SK-N-SH (cell line): ENCODE results near the gene NTHL1. TPM values are rescaled to one million over a fixed set of nuclear protein-coding genes. Genes with fewer than 3 reads are reported as not detected.

Source experiments
- CTCF ChIA-PET: fragments of 300-600, 350-600 bp; formaldehyde crosslinking; extraction: SDS; loops from one replicate; lab custom pipeline; 2021; lab: Yijun Ruan, JAX
- POLR2A ChIA-PET: fragments of 350-600 bp; sonication (Branson Sonifier 250); formaldehyde crosslinking; extraction: SDS; loops from one replicate; lab custom pipeline; 2020; ENCODE audit warnings: antibody characterized with exemption, inconsistent platforms; lab: Yijun Ruan, JAX
- DNase-seq: peaks from one replicate; pipeline ENCODE4 v3.0.0; 2012
- H2AFZ ChIP-seq: fragments of 200-600 bp; sonication (generic); 2 replicates; pipeline ENCODE4 v1.8.1; 2016; ENCODE audit warnings: antibody characterized with exemption, mild to moderate bottlenecking, low read depth
- H3F3A ChIP-seq: fragments of 200-600 bp; sonication (generic); replicated peaks from 2 replicates; pipeline ENCODE3; 2016; ENCODE audit warnings: antibody characterized with exemption, mild to moderate bottlenecking; ENCODE audit not compliant: insufficient read depth
- H3K27ac ChIP-seq, 2 experiments: fragments of 200-500 bp in 1 of 2; fragments of 200-600 bp in 1 of 2; sonication (Bioruptor generic) in 1 of 2; sonication (generic), shearing (Covaris generic) in 1 of 2; 2 replicates each; pipeline versions ENCODE4 v1.5.1 to v1.6.1; 2014 to 2016; ENCODE audit warnings: low read depth in 2 of 2, inconsistent platforms in 1 of 2, low read length in 1 of 2, mild to moderate bottlenecking in 1 of 2, mixed read lengths in 1 of 2
- H3K27me3 ChIP-seq: fragments of 200-600 bp; sonication (generic), shearing (Covaris generic); 2 replicates; pipeline ENCODE4 v1.6.1; 2016; ENCODE audit warnings: mixed run types; ENCODE audit not compliant: insufficient read depth
- H3K36me3 ChIP-seq, 2 experiments: fragments of 200-500 bp in 1 of 2; fragments of 200-600 bp in 1 of 2; sonication (Bioruptor generic) in 1 of 2; sonication (generic) in 1 of 2; replicated peaks in 1 of 2; 2 replicates each; pipeline versions ENCODE3 to v1.5.1; 2014 to 2016; ENCODE audit warnings: low read length in 1 of 2, mild to moderate bottlenecking in 1 of 2; ENCODE audit not compliant: insufficient read depth in 2 of 2, control insufficient read depth in 1 of 2
- H3K4me1 ChIP-seq, 2 experiments: fragments of 200-500 bp in 1 of 2; fragments of 200-600 bp in 1 of 2; sonication (Bioruptor generic) in 1 of 2; sonication (generic), shearing (Covaris generic) in 1 of 2; 2 replicates each; pipeline versions ENCODE4 v1.5.1 to v1.6.1; 2014 to 2016; ENCODE audit warnings: low read depth in 1 of 2, low read length in 1 of 2, mixed run types in 1 of 2; ENCODE audit not compliant: insufficient read depth in 2 of 2, control insufficient read depth in 1 of 2
- H3K4me2 ChIP-seq: fragments of 200-600 bp; sonication (generic), shearing (Covaris generic); 2 replicates; pipeline ENCODE4 v1.6.1; 2017; ENCODE audit warnings: mixed run types
- H3K4me3 ChIP-seq, 2 experiments: fragments of 200-500 bp in 1 of 2; fragments of 200-600 bp in 1 of 2; sonication (Bioruptor generic) in 1 of 2; sonication (generic), shearing (Covaris generic) in 1 of 2; 2 replicates each; pipeline versions ENCODE4 v1.5.1 to v1.8.1; 2014 to 2016; ENCODE audit warnings: low read depth in 2 of 2, inconsistent platforms in 1 of 2, low read length in 1 of 2, mild to moderate bottlenecking in 1 of 2, mixed read lengths in 1 of 2, moderate library complexity in 1 of 2
- H3K79me2 ChIP-seq: fragments of 200-600 bp; sonication (generic); 2 replicates; pipeline ENCODE4 v1.8.1; 2017; ENCODE audit warnings: mild to moderate bottlenecking; ENCODE audit not compliant: insufficient read depth
- H3K9ac ChIP-seq: fragments of 200-600 bp; sonication (generic); 2 replicates; pipeline ENCODE4 v1.6.1; 2017; ENCODE audit warnings: mixed run types
- H3K9me2 ChIP-seq: fragments of 200-600 bp; sonication (generic); 2 replicates; pipeline ENCODE4 v1.6.1; 2017; ENCODE audit warnings: mixed run types
- H3K9me3 ChIP-seq: fragments of 200-600 bp; sonication (generic); 2 replicates; pipeline ENCODE4 v1.6.1; 2017; ENCODE audit warnings: mixed run types, mild to moderate bottlenecking, moderate library complexity
- H4K20me1 ChIP-seq: fragments of 200-600 bp; sonication (generic); 2 replicates; pipeline ENCODE4 v1.6.1; 2017; ENCODE audit warnings: mild to moderate bottlenecking, mixed run types; ENCODE audit not compliant: insufficient read depth
- CTCF ChIP-seq: fragments of 200-600 bp; sonication (generic); IDR thresholded peaks from 2 replicates; pipeline ENCODE4 v1.6.1; 2017; ENCODE audit warnings: antibody characterized with exemption, mild to moderate bottlenecking, moderate library complexity
- ELF1 ChIP-seq: IDR thresholded peaks from 2 replicates; pipeline ENCODE4 v1.4.0; 2012
- EP300 ChIP-seq, 2 experiments: IDR thresholded peaks; 2 replicates each; pipeline versions ENCODE4 v1.4.0 to v1.6.1; 2012; ENCODE audit warnings: borderline replicate concordance in 1 of 2, low read depth in 1 of 2, low read length in 1 of 2
- FOSL2 ChIP-seq: IDR thresholded peaks from 2 replicates; pipeline ENCODE4 v1.4.0; 2012; ENCODE audit warnings: low read depth, mild to moderate bottlenecking, moderate library complexity, borderline replicate concordance
- FOXM1 ChIP-seq: IDR thresholded peaks from 2 replicates; pipeline ENCODE4 v1.4.0; 2012; ENCODE audit warnings: low read depth, mild to moderate bottlenecking
- GATA2 ChIP-seq: sonication (generic); formaldehyde crosslinking; IDR thresholded peaks from 2 replicates; pipeline ENCODE4 v1.5.0; 2020; ENCODE audit warnings: mild to moderate bottlenecking, missing genetic modification reagents
- JUND ChIP-seq: IDR thresholded peaks from 2 replicates; pipeline ENCODE4 v1.4.0; 2012
- RCOR1 ChIP-seq: fragments of 150-350 bp; IDR thresholded peaks from 2 replicates; pipeline ENCODE4 v1.6.1; 2017; ENCODE audit warnings: antibody characterized with exemption, low read length
- RFX5 ChIP-seq: IDR thresholded peaks from 2 replicates; pipeline ENCODE4 v1.6.1; 2012; ENCODE audit warnings: mild to moderate bottlenecking, improper control_type of control experiment, low read length
- SIN3A ChIP-seq: IDR thresholded peaks from 2 replicates; pipeline ENCODE4 v1.6.1; 2012; ENCODE audit warnings: low read depth, mild to moderate bottlenecking, low read length, moderate library complexity, borderline replicate concordance
- TEAD4 ChIP-seq: IDR thresholded peaks from 2 replicates; pipeline ENCODE4 v1.4.0; 2012; ENCODE audit warnings: mild to moderate bottlenecking, borderline replicate concordance; ENCODE audit not compliant: insufficient read depth
- ZBTB33 ChIP-seq: IDR thresholded peaks from 2 replicates; pipeline ENCODE4 v1.4.0; 2012; ENCODE audit warnings: low read depth, borderline replicate concordance
- WGBS: methylation state at CpG from one replicate; pipeline ENCODE4 v1.1.6; 2017; ENCODE audit warnings: low lambda C conversion rate; 5-methylcytosine and 5-hydroxymethylcytosine counted together
- polyA plus RNA-seq, 3 experiments: library from polyadenylated mRNA; depleted of rRNA; stranded (reverse); fragments of >200 nt; gene quantifications; 2 replicates each; pipeline ENCODE4 v1.2.3, GENCODE V29; 2012
- TF ChIP-seq, protein P1 (sequence below): fragments of 150-350 bp; IDR thresholded peaks from 2 replicates; pipeline ENCODE4 v1.6.1; 2016; ENCODE audit warnings: mild to moderate bottlenecking, low read depth, low read length

NTHL1 gene
- polyA plus RNA-seq, 1 of the 3 experiments (the other 2 are of a cell fraction) = 77.3 TPM

- TF ChIP-seq EP300 (IDR thresholded peaks at IDR 0.05; ENCODE audit: borderline replicate concordance in 1 of 2, low read depth in 1 of 2, low read length in 1 of 2) (no peak; a peak in 1 of 4 replicates), FOXM1 (no peak), ZBTB33 (0 out of 2 replicates have a peak, but pooled peaks have one; percentile 55), JUND (no peak), RFX5 (no peak), CTCF (peak; percentile 28; the same call in 1 of the 2 replicates), TEAD4 (no peak), RCOR1 (no peak)
- TF ChIP-seq, all 33 proteins: peak for 13
Measured at GRCh38 chr16:2047330-2048115, at the start of gene NTHL1, which contains the start of gene TSC2 (continued).

DNA sequence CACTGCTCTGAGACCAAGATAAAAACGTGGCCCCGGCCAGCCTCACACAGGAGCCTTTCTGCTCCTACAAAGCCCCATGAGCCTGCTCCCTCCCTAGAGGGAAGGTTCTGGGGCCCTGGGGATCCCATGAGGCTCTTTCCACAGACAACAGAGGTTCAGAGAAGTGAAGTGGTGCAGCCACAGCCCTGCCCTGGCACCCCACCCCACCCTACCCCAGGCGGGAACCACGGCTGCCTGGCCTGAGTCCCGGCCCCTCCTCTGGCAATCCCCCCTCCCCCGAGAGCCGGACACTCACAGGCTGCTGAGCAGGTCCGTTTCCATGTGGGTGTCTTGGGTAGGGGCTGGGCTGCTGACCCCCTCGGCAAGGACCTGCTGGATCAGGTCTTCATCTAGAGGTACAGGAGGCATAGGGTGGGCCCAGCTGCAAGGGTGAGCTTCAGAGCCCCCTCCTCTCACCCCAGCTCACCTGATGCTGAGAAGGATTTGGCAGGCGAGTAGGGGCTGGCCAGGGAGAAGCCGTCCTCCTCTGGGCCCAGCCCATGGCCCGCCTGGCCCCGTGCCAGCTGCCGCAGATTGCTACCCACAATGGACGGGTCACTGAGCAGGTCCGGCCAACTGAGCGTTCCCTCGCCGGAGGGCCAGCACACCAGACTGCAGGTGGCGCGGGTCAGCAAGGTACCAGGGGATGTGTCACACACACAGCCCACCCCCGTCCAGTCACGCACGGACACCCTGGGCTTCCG is 49.4 kb upstream of the NTHL1 start:
- TF ChIP-seq, protein P1, sequence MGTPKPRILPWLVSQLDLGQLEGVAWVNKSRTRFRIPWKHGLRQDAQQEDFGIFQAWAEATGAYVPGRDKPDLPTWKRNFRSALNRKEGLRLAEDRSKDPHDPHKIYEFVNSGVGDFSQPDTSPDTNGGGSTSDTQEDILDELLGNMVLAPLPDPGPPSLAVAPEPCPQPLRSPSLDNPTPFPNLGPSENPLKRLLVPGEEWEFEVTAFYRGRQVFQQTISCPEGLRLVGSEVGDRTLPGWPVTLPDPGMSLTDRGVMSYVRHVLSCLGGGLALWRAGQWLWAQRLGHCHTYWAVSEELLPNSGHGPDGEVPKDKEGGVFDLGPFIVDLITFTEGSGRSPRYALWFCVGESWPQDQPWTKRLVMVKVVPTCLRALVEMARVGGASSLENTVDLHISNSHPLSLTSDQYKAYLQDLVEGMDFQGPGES = no peak
- TF ChIP-seq ZBTB33 (no peak), FOSL2 (no peak), TEAD4 (no peak), SIN3A (no peak), GATA2 (CRISPR knock-in tag) (no peak), ELF1 (no peak), FOXM1 (no peak)
- Histone ChIP-seq H4K20me1 (0 out of 2 replicates have a peak, but pooled peaks cover 5% of the 10 kb centered on the region), H3K27me3 (no peaks in the 10 kb centered on the region), H3K4me1 (no peaks in the 10 kb centered on the region), H3K4me2 (no peak overlapping the region), H3K9ac (no peak overlapping the region), H3F3A (peaks cover 14% of the 10 kb centered on the region), H2AFZ (no peak overlapping the region), H3K36me3 (peaks cover 11 to 49% of the 10 kb centered on the region in 2 experiments), H3K4me3 (no peak overlapping the region), H3K27ac (no peak overlapping the region), H3K9me3 (no peaks in the 10 kb centered on the region), H3K79me2 (no peaks in the 10 kb centered on the region), H3K9me2 (no peaks in the 10 kb centered on the region)
- WGBS = 98% methylated on average over 7 of the region's 25 CpGs
- ChIA-PET POLR2A (no interaction called here), CTCF (no interaction called here)
- DNase-seq = peak; percentile 40
